HepG2 (cell line): ENCODE measurements around the gene PHACTR3. TPM values are rescaled to one million over a fixed set of nuclear protein-coding genes. Genes with fewer than 3 reads are reported as not detected.

ENCODE experiments used
- ATAC-seq: fragments of 200-7000 bp; cut with Tn5 transposase; 3 replicates; pipeline ENCODE4 v1.9.1; 2020; ENCODE audit warnings: mild to moderate bottlenecking, moderate library complexity
- BruUV-seq: library from RNA; stranded (reverse); fragments of 400-500 nt; replicated peaks from 2 replicates; lab custom pipeline; 2021; lab: Mats Ljungman, UMichigan
- CTCF ChIA-PET: fragments of 300-600 bp; formaldehyde crosslinking; extraction: SDS; loops from one replicate; lab custom pipeline; 2021; ENCODE audit warnings: low total read pairs, inconsistent platforms, low intra/inter-chr PET ratio; lab: Yijun Ruan, JAX
- POLR2A ChIA-PET: fragments of 350-600 bp; sonication (Branson Sonifier 250); formaldehyde crosslinking; loops from one replicate; lab custom pipeline; 2020; ENCODE audit warnings: antibody characterized with exemption, inconsistent platforms; lab: Yijun Ruan, JAX
- DNase-seq: peaks from one replicate; pipeline ENCODE4 v3.0.0-alpha.2; 2015; ENCODE audit warnings: low spot score
- FAIRE-seq: peaks from 3 replicates; lab custom pipeline; 2011; peaks lifted over from hg19 to GRCh38; lab: Jason Lieb, UNC
- H2AFZ ChIP-seq: one replicate; pipeline ENCODE4 v1.6.1; 2011; ENCODE audit warnings: low read length, inconsistent platforms
- H3K27ac ChIP-seq: fragments of 300-600 bp; 3 replicates; pipeline ENCODE4 v1.8.0; 2011; ENCODE audit warnings: mixed run types, mild to moderate bottlenecking, mixed read lengths, low read length, inconsistent platforms; ENCODE audit not compliant: insufficient read depth; ENCODE audit errors: extremely low read length
- H3K27me3 ChIP-seq, 2 experiments: fragments of 200-600 bp in 1 of 2; 2 replicates in 1 of 2; 3 replicates in 1 of 2; pipeline versions ENCODE4 v1.6.0 to v1.8.0; 2011; ENCODE audit warnings: low read length in 2 of 2, mild to moderate bottlenecking in 2 of 2, moderate library complexity in 2 of 2, inconsistent platforms in 1 of 2; ENCODE audit not compliant: insufficient read depth in 2 of 2, control insufficient read depth in 1 of 2
- H3K36me3 ChIP-seq, 2 experiments: fragments of 200-600 bp in 1 of 2; replicated peaks in 1 of 2; 2 replicates in 1 of 2; 3 replicates in 1 of 2; pipeline versions ENCODE4 v1.5.1 to v1.8.0; 2011; ENCODE audit warnings: low read length in 2 of 2, inconsistent platforms in 1 of 2; ENCODE audit not compliant: insufficient read depth in 2 of 2, control insufficient read depth in 1 of 2
- H3K4me1 ChIP-seq: 2 replicates; pipeline ENCODE4 v1.5.1; 2012; ENCODE audit warnings: low read length, inconsistent platforms; ENCODE audit not compliant: insufficient read depth
- H3K4me2 ChIP-seq: 2 replicates; pipeline ENCODE4 v1.6.0; 2011; ENCODE audit warnings: low read depth, low read length, inconsistent platforms
- H3K4me3 ChIP-seq, 3 experiments: fragments of 200-600 bp in 1 of 3; sonication (generic), shearing (Covaris generic) in 1 of 3; replicated peaks in 1 of 3; 2 replicates each; pipeline ENCODE4 v1.5.1; 2011 to 2016; ENCODE audit warnings: low read length in 3 of 3, inconsistent platforms in 2 of 3, low read depth in 2 of 3, mild to moderate bottlenecking in 2 of 3, control low read depth in 1 of 3, mixed read lengths in 1 of 3; ENCODE audit not compliant: insufficient read depth in 1 of 3
- H3K79me2 ChIP-seq: one replicate; pipeline ENCODE4 v1.6.1; 2011; ENCODE audit warnings: low read length, inconsistent platforms; ENCODE audit not compliant: insufficient read depth
- H3K9ac ChIP-seq: 2 replicates; pipeline ENCODE4 v1.6.0; 2011; ENCODE audit warnings: mild to moderate bottlenecking, low read depth, low read length, inconsistent platforms; ENCODE audit not compliant: insufficient read depth
- H3K9me3 ChIP-seq: 2 replicates; pipeline ENCODE4 v1.5.1; 2012; ENCODE audit warnings: mild to moderate bottlenecking, low read length
- H4K20me1 ChIP-seq: 2 replicates; pipeline ENCODE4 v1.6.0; 2011; ENCODE audit warnings: inconsistent platforms, mild to moderate bottlenecking, low read length, moderate library complexity; ENCODE audit not compliant: insufficient read depth
- CSRNP2 ChIP-seq: sonication (generic); formaldehyde crosslinking; conservative IDR thresholded peaks from 2 replicates; pipeline ENCODE4 v1.8.0; 2022; ENCODE audit warnings: low read depth, missing genetic modification reagents
- DZIP1 ChIP-seq: sonication (generic); formaldehyde crosslinking; IDR thresholded peaks from 2 replicates; pipeline ENCODE4 v1.5.0; 2020; ENCODE audit warnings: mild to moderate bottlenecking, missing genetic modification reagents
- FOSL2 ChIP-seq: sonication (generic); formaldehyde crosslinking; IDR thresholded peaks from 2 replicates; pipeline ENCODE4 v1.4.0; 2020; ENCODE audit warnings: missing genetic modification reagents
- GTF2F1 ChIP-seq: fragments of 150-350 bp; IDR thresholded peaks from 2 replicates; pipeline ENCODE4 v1.6.1; 2014; ENCODE audit warnings: low read length
- NR0B2 ChIP-seq: sonication (generic); formaldehyde crosslinking; IDR thresholded peaks from 2 replicates; pipeline ENCODE4 v1.4.0; 2020; ENCODE audit warnings: mild to moderate bottlenecking, missing genetic modification reagents
- TCF7 ChIP-seq: sonication (generic); IDR thresholded peaks from 2 replicates; pipeline ENCODE4 v1.6.1; 2016; ENCODE audit warnings: antibody characterized with exemption, low read depth
- ZNF3 ChIP-seq: IDR thresholded peaks from 2 replicates; pipeline ENCODE4 v1.7.0; 2017; ENCODE audit warnings: inconsistent platforms
- ZNF572 ChIP-seq: sonication (generic); formaldehyde crosslinking; IDR thresholded peaks from 2 replicates; pipeline ENCODE4 v1.5.1; 2020; ENCODE audit warnings: mild to moderate bottlenecking, missing genetic modification reagents
- ZNF574 ChIP-seq: sonication (generic); formaldehyde crosslinking; IDR thresholded peaks from 2 replicates; pipeline ENCODE4 v1.4.0; 2020; ENCODE audit warnings: missing genetic modification reagents
- ZNF777 ChIP-seq: sonication (generic); formaldehyde crosslinking; IDR thresholded peaks from 2 replicates; pipeline ENCODE4 v1.4.0; 2020; ENCODE audit warnings: missing genetic modification reagents
- WGBS: methylation state at CpG from one replicate; pipeline ENCODE4 v1.1.6; 2017; ENCODE audit warnings: low lambda C conversion rate; 5-methylcytosine and 5-hydroxymethylcytosine counted together
- in situ Hi-C: cut with HindIII; loops from 2 replicates; pipeline ENCODE4 v1.10.0; 2017; ENCODE audit warnings: low pct_unique_long_range_greater_than_20kb; ENCODE audit not compliant: extremely low pct_ligation_motif_present
- intact Hi-C: fragments of 100-400 bp; cut with micrococcal nuclease; formaldehyde crosslinking; loops from one replicate; pipeline ENCODE4 v1.10.0; 2022; ENCODE audit not compliant: unreplicated experiment
- polyA plus RNA-seq, 8 experiments: library from polyadenylated mRNA; depleted of rRNA in 3 of 8; stranded (reverse) in 7 of 8; unstranded in 1 of 8; fragments of >200 nt; fragmentation: Illumina TruSeq in 4 of 8; extraction: Trizol in 4 of 8; gene quantifications; 2 replicates each; pipeline versions ENCODE4 v1.2.1 to v1.2.3, GENCODE V29; 2011 to 2016; ENCODE audit warnings: low read depth in 4 of 8, missing spikeins in 1 of 8, mixed read lengths in 1 of 8; ENCODE audit not compliant: insufficient read depth in 1 of 8
- total RNA-seq, 5 experiments: library from RNA; depleted of rRNA; stranded (reverse); fragments of >200 nt; fragmentation: Illumina TruSeq; extraction: Trizol; gene quantifications; 2 replicates each; pipeline ENCODE4 v1.2.3, GENCODE V29; 2016; ENCODE audit warnings: low read depth in 1 of 5

The PHACTR3 gene
- total and polyA plus RNA-seq, 2 of the 13 experiments (the other 11 are each of a cell fraction or from before 2014, with no cell fraction given): not detected

- TF ChIP-seq ZNF777 (CRISPR knock-in tag): no peak
- no peak for TF ChIP-seq ZNF574 (CRISPR knock-in tag)
- no peak for TF ChIP-seq NR0B2
- TF ChIP-seq GTF2F1: no peak
- no peak for TF ChIP-seq FOSL2 (CRISPR knock-in tag)
- no peak for TF ChIP-seq TCF7
- TF ChIP-seq, all 625 proteins: peak for 0
Measured at GRCh38 chr20:59569305-59569704, 35.0 kb upstream of the PHACTR3 start (continued).

GRCh38 chr20:59571151-59571550, 33.2 kb upstream of the PHACTR3 start:
- Histone ChIP-seq H4K20me1 (peaks cover 5% of the 10 kb centered on the region; the same call in 1 of the 2 replicates), H3K4me2 (no peak overlapping the region), H3K79me2 (no peaks in the 10 kb centered on the region), H3K9me3 (no peaks in the 10 kb centered on the region), H2AFZ (no peak overlapping the region), H3K9ac (no peak overlapping the region), H3K4me3 (no peak overlapping the region), H3K36me3 (no peaks in the 10 kb centered on the region), H3K27ac (no peak overlapping the region), H3K4me1 (peaks cover 4% of the 10 kb centered on the region; the same call in 1 of the 2 replicates), H3K27me3 (peaks cover 9 to 60% of the 10 kb centered on the region in 2 experiments; a peak in 3 of 5 replicates)
- ATAC-seq (no peak), DNase-seq (no peak), FAIRE-seq (no peak)
- POLR2A ChIA-PET: no interaction called here
- 32% methylated on average over 7 of the region's 7 CpGs for WGBS
- TF ChIP-seq ZNF3 (CRISPR knock-in tag): no peak
- no peak for TF ChIP-seq CSRNP2
- no peak for TF ChIP-seq ZNF572 (CRISPR knock-in tag)
- TF ChIP-seq DZIP1 (CRISPR knock-in tag): 0 out of 2 replicates have a peak, but pooled peaks have one; percentile 52
- in situ Hi-C loops (loop anchor here (5.0 kb wide), 1 partner anchor 181 kb away; no protein-coding TSS in a partner anchor), intact Hi-C loops (loop anchor here (1.0 kb wide), 1 partner anchor 178 kb away; no protein-coding TSS in a partner anchor)
- CTCF ChIA-PET: interaction anchor here (1.8 kb wide), 1 partner anchor 180 kb away, joined by 14 read pairs; no protein-coding TSS in a partner anchor
- no TSS peak for BruUV-seq
